ENCODE data around the gene TSPAN2. TPM values are rescaled to one million over a fixed set of nuclear protein-coding genes. Genes with fewer than 3 reads are reported as not detected.

The TSPAN2 gene
- polyA plus RNA-seq, 1 donor from 2014 or later: 34.4 TPM

DNA sequence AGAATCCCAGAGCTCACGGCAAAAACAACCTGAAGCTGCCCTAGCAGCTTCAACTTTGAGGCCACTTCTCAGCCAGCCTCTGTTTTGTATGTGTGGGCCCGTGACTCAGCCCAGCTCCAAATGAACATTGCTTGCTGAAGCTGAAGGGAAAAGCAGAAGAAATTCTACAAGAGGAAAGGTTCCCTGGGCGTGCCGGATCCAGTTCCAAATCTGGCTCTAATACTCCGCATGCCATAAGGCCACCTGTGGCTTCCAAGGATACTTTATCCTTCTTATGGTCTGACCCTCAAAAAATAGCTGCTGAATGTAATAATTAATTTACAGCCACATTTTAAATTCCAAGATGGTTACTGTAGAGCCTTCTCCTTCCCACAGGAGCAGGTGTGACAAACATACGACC lies 24.3 kb downstream of the TSPAN2 start:
- Histone ChIP-seq H3K4me3 (ENCODE audit: low read length) (no peak overlapping the region), H3K79me2 (replicated peaks; ENCODE audit: insufficient read depth, low read length) (no peaks in the 10 kb centered on the region), H3K9ac (ENCODE audit: low read length) (no peak overlapping the region), H3K9me2 (ENCODE audit: insufficient read depth, low read length) (no peaks in the 10 kb centered on the region), H3F3A (ENCODE audit: insufficient read depth, low read length, poor library complexity, severe bottlenecking) (no peaks in the 10 kb centered on the region), H3K27me3 (ENCODE audit: insufficient read depth, low read depth, low read length) (no peaks in the 10 kb centered on the region), H4K20me1 (ENCODE audit: insufficient read depth) (no peaks in the 10 kb centered on the region), H3K4me2 (ENCODE audit: low read length) (no peak overlapping the region), H3K36me3 (ENCODE audit: insufficient read depth, low read length) (no peaks in the 10 kb centered on the region), H2AFZ (ENCODE audit: low read depth, low read length) (no peak overlapping the region), H3K9me3 (ENCODE audit: low read length) (no peaks in the 10 kb centered on the region), H3K27ac (ENCODE audit: low read length) (no peak overlapping the region)
- TF ChIP-seq, protein P1, sequence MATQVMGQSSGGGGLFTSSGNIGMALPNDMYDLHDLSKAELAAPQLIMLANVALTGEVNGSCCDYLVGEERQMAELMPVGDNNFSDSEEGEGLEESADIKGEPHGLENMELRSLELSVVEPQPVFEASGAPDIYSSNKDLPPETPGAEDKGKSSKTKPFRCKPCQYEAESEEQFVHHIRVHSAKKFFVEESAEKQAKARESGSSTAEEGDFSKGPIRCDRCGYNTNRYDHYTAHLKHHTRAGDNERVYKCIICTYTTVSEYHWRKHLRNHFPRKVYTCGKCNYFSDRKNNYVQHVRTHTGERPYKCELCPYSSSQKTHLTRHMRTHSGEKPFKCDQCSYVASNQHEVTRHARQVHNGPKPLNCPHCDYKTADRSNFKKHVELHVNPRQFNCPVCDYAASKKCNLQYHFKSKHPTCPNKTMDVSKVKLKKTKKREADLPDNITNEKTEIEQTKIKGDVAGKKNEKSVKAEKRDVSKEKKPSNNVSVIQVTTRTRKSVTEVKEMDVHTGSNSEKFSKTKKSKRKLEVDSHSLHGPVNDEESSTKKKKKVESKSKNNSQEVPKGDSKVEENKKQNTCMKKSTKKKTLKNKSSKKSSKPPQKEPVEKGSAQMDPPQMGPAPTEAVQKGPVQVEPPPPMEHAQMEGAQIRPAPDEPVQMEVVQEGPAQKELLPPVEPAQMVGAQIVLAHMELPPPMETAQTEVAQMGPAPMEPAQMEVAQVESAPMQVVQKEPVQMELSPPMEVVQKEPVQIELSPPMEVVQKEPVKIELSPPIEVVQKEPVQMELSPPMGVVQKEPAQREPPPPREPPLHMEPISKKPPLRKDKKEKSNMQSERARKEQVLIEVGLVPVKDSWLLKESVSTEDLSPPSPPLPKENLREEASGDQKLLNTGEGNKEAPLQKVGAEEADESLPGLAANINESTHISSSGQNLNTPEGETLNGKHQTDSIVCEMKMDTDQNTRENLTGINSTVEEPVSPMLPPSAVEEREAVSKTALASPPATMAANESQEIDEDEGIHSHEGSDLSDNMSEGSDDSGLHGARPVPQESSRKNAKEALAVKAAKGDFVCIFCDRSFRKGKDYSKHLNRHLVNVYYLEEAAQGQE (IDR thresholded peaks at IDR 0.05; ENCODE audit: borderline replicate concordance): no peak
- TF ChIP-seq POLR2AphosphoS5 (IDR thresholded peaks at IDR 0.05) (no peak), EZH2 (IDR thresholded peaks at IDR 0.05; ENCODE audit: borderline replicate concordance, insufficient read depth, low read length, poor library complexity, severe bottlenecking) (no peak), TAF1 (IDR thresholded peaks at IDR 0.05; ENCODE audit: low read depth) (no peak), EP300 (conservative IDR thresholded peaks at IDR 0.05; ENCODE audit: poor library complexity, severe bottlenecking) (no peak), RAD21 (conservative IDR thresholded peaks at IDR 0.05) (no peak), SMC3 (conservative IDR thresholded peaks at IDR 0.05; ENCODE audit: poor library complexity) (no peak), MXI1 (conservative IDR thresholded peaks at IDR 0.05; ENCODE audit: poor library complexity, severe bottlenecking) (no peak)
- TF ChIP-seq, protein P2, sequence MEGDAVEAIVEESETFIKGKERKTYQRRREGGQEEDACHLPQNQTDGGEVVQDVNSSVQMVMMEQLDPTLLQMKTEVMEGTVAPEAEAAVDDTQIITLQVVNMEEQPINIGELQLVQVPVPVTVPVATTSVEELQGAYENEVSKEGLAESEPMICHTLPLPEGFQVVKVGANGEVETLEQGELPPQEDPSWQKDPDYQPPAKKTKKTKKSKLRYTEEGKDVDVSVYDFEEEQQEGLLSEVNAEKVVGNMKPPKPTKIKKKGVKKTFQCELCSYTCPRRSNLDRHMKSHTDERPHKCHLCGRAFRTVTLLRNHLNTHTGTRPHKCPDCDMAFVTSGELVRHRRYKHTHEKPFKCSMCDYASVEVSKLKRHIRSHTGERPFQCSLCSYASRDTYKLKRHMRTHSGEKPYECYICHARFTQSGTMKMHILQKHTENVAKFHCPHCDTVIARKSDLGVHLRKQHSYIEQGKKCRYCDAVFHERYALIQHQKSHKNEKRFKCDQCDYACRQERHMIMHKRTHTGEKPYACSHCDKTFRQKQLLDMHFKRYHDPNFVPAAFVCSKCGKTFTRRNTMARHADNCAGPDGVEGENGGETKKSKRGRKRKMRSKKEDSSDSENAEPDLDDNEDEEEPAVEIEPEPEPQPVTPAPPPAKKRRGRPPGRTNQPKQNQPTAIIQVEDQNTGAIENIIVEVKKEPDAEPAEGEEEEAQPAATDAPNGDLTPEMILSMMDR (IDR thresholded peaks at IDR 0.05; ENCODE audit: poor library complexity, severe bottlenecking): no peak

DNA sequence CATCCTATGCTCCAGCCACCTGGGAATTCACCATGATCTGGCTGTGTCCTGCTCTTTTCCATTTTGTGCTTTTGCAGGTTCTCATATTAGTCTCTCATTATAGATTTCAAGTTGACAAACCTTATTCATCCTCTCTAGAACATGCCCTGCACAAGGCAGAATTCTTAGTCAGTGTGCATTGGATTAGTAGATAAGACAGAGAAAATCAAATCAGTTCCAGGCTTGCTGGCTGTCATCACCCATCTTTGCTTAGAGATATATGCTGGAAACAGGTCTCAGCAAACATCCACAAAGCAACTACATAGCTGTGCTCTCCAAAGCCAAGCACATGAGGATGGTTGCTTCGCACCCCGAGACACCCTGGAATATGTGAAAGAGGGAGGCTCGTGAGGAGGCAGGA lies 24.8 kb downstream of the TSPAN2 start:
- H3F3A ChIP-seq (ENCODE audit: insufficient read depth, low read length, poor library complexity, severe bottlenecking): no peaks in the 10 kb centered on the region
- H3K4me2 ChIP-seq (ENCODE audit: low read length): no peak overlapping the region
- H3K9ac ChIP-seq (ENCODE audit: low read length): no peak overlapping the region
- TF ChIP-seq EP300 (conservative IDR thresholded peaks at IDR 0.05; ENCODE audit: poor library complexity, severe bottlenecking) (no peak), MXI1 (conservative IDR thresholded peaks at IDR 0.05; ENCODE audit: poor library complexity, severe bottlenecking) (no peak), POLR2AphosphoS5 (IDR thresholded peaks at IDR 0.05) (no peak), TAF1 (IDR thresholded peaks at IDR 0.05; ENCODE audit: low read depth) (no peak), SMC3 (conservative IDR thresholded peaks at IDR 0.05; ENCODE audit: poor library complexity) (no peak), RAD21 (conservative IDR thresholded peaks at IDR 0.05) (no peak), EZH2 (IDR thresholded peaks at IDR 0.05; ENCODE audit: borderline replicate concordance, insufficient read depth, low read length, poor library complexity, severe bottlenecking) (no peak)
- TF ChIP-seq, protein P1 (IDR thresholded peaks at IDR 0.05; ENCODE audit: borderline replicate concordance): no peak
- TF ChIP-seq, protein P2 (IDR thresholded peaks at IDR 0.05; ENCODE audit: poor library complexity, severe bottlenecking): no peak
- H3K4me3 ChIP-seq (ENCODE audit: low read length): no peak overlapping the region
- H3K27ac ChIP-seq (ENCODE audit: low read length): no peak overlapping the region
- no peak overlapping the region for H2AFZ ChIP-seq (ENCODE audit: low read depth, low read length)
- no peaks in the 10 kb centered on the region for H3K36me3 ChIP-seq (ENCODE audit: insufficient read depth, low read length)
- no peaks in the 10 kb centered on the region for H3K9me3 ChIP-seq (ENCODE audit: low read length)
- H3K9me2 ChIP-seq (ENCODE audit: insufficient read depth, low read length): no peaks in the 10 kb centered on the region
- H3K79me2 ChIP-seq (replicated peaks; ENCODE audit: insufficient read depth, low read length): no peaks in the 10 kb centered on the region
- no peaks in the 10 kb centered on the region for H3K27me3 ChIP-seq (ENCODE audit: insufficient read depth, low read depth, low read length)
- H4K20me1 ChIP-seq (ENCODE audit: insufficient read depth): no peaks in the 10 kb centered on the region

All from neural cell (in vitro differentiated cells).